RWPE2 (cell line): ENCODE data around the gene PLOD2.

ENCODE experiments used
- ATAC-seq: fragments of 200-7000 bp; cut with Tn5 transposase; 3 replicates; pipeline ENCODE4 v1.9.1; 2021; ENCODE audit warnings: low read depth
- DNase-seq: peaks from one replicate; pipeline ENCODE4 v3.0.0-alpha.2; 2020; ENCODE audit warnings: low spot score
- H3K27ac ChIP-seq: fragments of 450-650 bp; 2 replicates; pipeline ENCODE4 v1.5.1; 2017; ENCODE audit warnings: mild to moderate bottlenecking; ENCODE audit not compliant: poor library complexity, severe bottlenecking
- H3K27me3 ChIP-seq: fragments of 250-450 bp; sonication (Bioruptor Pico); 2 replicates; pipeline ENCODE4 v1.5.1; 2021; ENCODE audit warnings: mild to moderate bottlenecking, moderate library complexity; ENCODE audit not compliant: insufficient read depth, poor library complexity, severe bottlenecking
- H3K36me3 ChIP-seq: fragments of 250-450 bp; sonication (Bioruptor Pico); 2 replicates; pipeline ENCODE4 v1.5.1; 2020; ENCODE audit warnings: low read depth, mild to moderate bottlenecking, moderate library complexity
- H3K4me1 ChIP-seq: fragments of 250-450 bp; sonication (Bioruptor Pico); 2 replicates; pipeline ENCODE4 v1.5.1; 2021; ENCODE audit warnings: mild to moderate bottlenecking, moderate library complexity; ENCODE audit not compliant: insufficient read depth, poor library complexity, severe bottlenecking
- H3K4me3 ChIP-seq: fragments of 250-450 bp; sonication (Bioruptor Pico); 2 replicates; pipeline ENCODE4 v1.5.1; 2021; ENCODE audit warnings: mild to moderate bottlenecking, moderate library complexity; ENCODE audit not compliant: severe bottlenecking
- H3K9me3 ChIP-seq: fragments of 250-450 bp; sonication (Bioruptor Pico); 2 replicates; pipeline ENCODE4 v1.5.1; 2021; ENCODE audit warnings: mild to moderate bottlenecking, moderate library complexity; ENCODE audit not compliant: severe bottlenecking
- CTCF ChIP-seq: fragments of 450-650 bp; IDR thresholded peaks from one replicate; pipeline ENCODE4 v1.5.1; 2017; ENCODE audit warnings: mild to moderate bottlenecking, moderate library complexity; ENCODE audit not compliant: poor library complexity, severe bottlenecking

Gene PLOD2

GRCh38 chr3:146133441-146133840 is 27.5 kb downstream of the PLOD2 start:
- Histone ChIP-seq H3K36me3 (peaks cover 25% of the 10 kb centered on the region), H3K27me3 (no peaks in the 10 kb centered on the region), H3K9me3 (no peaks in the 10 kb centered on the region), H3K4me1 (peaks cover 30% of the 10 kb centered on the region), H3K27ac (no peak overlapping the region), H3K4me3 (no peak overlapping the region)
- no peak for TF ChIP-seq CTCF
- DNase-seq (no peak), ATAC-seq (no peak)

DNA sequence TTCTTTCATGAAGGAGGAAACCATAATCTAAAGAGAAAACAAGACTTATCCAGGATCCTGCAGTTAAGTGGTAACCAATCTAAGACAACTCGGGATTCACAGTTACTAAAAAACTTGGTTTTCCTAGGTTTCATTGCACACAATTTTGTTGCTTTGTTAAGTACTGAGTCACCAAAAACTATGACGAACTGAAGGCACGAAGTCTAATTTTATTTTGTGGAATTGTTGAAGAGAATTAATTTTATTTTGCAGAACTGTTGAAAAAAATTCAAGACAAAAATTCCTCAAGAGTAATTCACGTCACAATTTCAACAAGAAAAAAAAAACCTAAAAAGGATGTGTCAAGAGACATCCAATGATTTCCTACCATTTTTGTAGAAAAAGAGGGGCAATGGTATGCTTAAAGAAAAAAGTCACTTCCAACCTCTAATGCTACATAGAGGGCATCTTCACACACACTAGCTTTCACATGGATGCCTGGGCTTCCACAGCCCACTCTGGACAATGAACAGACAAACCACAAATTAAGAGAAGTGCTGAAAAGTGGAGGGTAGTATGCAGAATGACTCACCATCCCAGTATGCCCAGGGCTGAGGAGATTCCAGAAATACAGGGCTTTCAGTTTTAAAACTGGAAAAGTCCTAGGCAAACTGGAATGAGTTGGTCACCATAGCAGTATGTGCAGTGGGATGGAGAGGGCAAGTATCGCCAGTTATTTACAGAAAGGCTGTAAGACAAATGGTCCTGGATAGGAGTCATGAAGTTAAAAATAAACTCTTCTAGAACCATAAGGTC is 29.2 kb downstream of the PLOD2 start:
- no peaks in the 10 kb centered on the region for H3K27me3 ChIP-seq
- ATAC-seq, result peak; percentile 45; the same call in 1 of the 3 replicates
- H3K4me1 ChIP-seq, result peaks cover 33% of the 10 kb centered on the region
- H3K36me3 ChIP-seq, result peaks cover 33% of the 10 kb centered on the region
- H3K4me3 ChIP-seq, result no peak overlapping the region
- H3K9me3 ChIP-seq, result no peaks in the 10 kb centered on the region
- peak overlapping the region; percentile 13 for H3K27ac ChIP-seq
- no peak for TF ChIP-seq CTCF
- no peak for DNase-seq

DNA sequence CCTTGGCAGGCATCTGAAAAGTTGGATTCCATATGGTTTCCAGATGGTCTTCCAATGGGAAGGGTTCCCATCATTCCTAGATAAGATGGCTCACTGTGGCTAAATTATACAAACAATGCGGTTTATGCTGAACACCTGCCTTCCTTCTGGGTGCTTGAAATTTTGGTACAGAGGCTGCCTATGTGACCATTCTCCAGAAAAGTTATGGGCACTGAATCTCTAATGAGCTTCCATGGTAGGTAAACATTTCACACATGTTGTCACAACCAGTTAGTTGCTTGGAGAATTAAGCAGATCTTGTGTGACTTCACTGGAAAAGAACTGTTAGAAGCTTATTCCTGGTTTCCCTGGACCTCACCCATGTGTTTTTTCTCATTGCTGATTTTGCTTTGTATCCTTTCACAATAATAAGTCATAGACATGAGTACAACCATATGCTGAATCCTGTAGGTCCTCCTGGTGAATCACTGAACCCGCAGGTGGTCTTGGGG is 30.1 kb downstream of the PLOD2 start:
- H3K9me3 ChIP-seq, result no peaks in the 10 kb centered on the region
- DNase-seq (no peak), ATAC-seq (no peak)
- H3K4me1 ChIP-seq, result peaks cover 36% of the 10 kb centered on the region
- no peak overlapping the region for H3K27ac ChIP-seq
- no peak overlapping the region for H3K4me3 ChIP-seq
- TF ChIP-seq CTCF, result no peak
- H3K36me3 ChIP-seq, result peaks cover 39% of the 10 kb centered on the region
- H3K27me3 ChIP-seq, result no peaks in the 10 kb centered on the region

DNA sequence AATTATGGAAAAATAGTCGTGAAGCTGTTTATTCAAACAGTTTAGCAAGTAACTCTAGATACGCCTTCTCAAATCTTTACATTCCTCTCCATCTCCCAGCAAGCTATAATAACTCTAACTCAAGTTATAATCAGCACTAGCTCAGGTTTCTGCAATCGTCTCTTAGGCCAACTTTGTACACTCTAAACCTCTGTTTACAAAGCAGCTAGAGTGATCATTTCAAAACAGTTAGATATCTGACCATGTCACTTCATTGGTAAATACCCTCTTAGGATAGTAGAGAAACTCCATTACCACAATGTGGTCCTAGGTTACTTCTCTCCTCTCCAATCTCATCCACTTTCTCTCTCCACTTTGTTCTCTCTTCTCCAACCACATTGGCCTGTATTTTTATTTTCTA is 31.2 kb downstream of the PLOD2 start:
- Histone ChIP-seq H3K27ac (no peak overlapping the region), H3K4me1 (peaks cover 43% of the 10 kb centered on the region), H3K27me3 (no peaks in the 10 kb centered on the region), H3K9me3 (no peaks in the 10 kb centered on the region), H3K36me3 (peaks cover 44% of the 10 kb centered on the region), H3K4me3 (no peak overlapping the region)
- no peak for TF ChIP-seq CTCF
- no peak for ATAC-seq
- DNase-seq, result no peak

- H3K9me3 ChIP-seq, result no peaks in the 10 kb centered on the region
- DNase-seq (no peak), ATAC-seq (no peak)
- peaks cover 52% of the 10 kb centered on the region for H3K36me3 ChIP-seq
- H3K4me1 ChIP-seq, result peaks cover 43% of the 10 kb centered on the region
- no peak for TF ChIP-seq CTCF
- no peaks in the 10 kb centered on the region for H3K27me3 ChIP-seq
- no peak overlapping the region for H3K27ac ChIP-seq
- no peak overlapping the region for H3K4me3 ChIP-seq
Measured at GRCh38 chr3:146128939-146129338, 32.0 kb downstream of the PLOD2 start.
